Measurements from ENCODE around the gene SMARCA5. TPM values are rescaled to one million over a fixed set of nuclear protein-coding genes. Genes with fewer than 3 reads are reported as not detected.

The SMARCA5 gene
- total RNA-seq, 1 experiment from 2014 or later: 107 TPM

GRCh38 chr4:143514497-143514896, 995 bp downstream of the SMARCA5 start:
- DNase-seq: peak; percentile 46
- Histone ChIP-seq H2AK5ac (ENCODE audit: insufficient read length, low read length) (no peak overlapping the region), H2BK12ac (ENCODE audit: insufficient read length, low read depth, low read length) (no peak overlapping the region), H2BK120ac (ENCODE audit: low read depth, low read length, poor library complexity, severe bottlenecking) (no peak overlapping the region), H3K9me3 (ENCODE audit: control insufficient read depth, low read depth, low read length) (no peaks in the 10 kb centered on the region), H3K23ac (ENCODE audit: insufficient read length, low read depth, low read length) (no peak overlapping the region), H3K79me2 (ENCODE audit: insufficient read depth, low read length) (peaks cover 24% of the 10 kb centered on the region), H4K5ac (ENCODE audit: insufficient read length, low read depth, low read length) (no peak overlapping the region), H3K56ac (ENCODE audit: insufficient read length, low read depth, low read length) (no peak overlapping the region), H3K4me1 (ENCODE audit: insufficient read depth, low read length) (no peaks in the 10 kb centered on the region), H3K27ac (ENCODE audit: insufficient read length, low read depth, low read length) (peak overlapping the region; percentile 90), H4K91ac (ENCODE audit: insufficient read length, low read depth, low read length) (no peak overlapping the region), H3K18ac (ENCODE audit: insufficient read length, low read depth, low read length) (peak overlapping the region; percentile 68), H2BK5ac (ENCODE audit: insufficient read length, low read length) (no peak overlapping the region), H3K23me2 (ENCODE audit: insufficient read length, low read depth, low read length, poor library complexity, severe bottlenecking) (no peaks in the 10 kb centered on the region), H3K79me1 (ENCODE audit: insufficient read depth, low read depth, low read length, poor library complexity, severe bottlenecking) (no peaks in the 10 kb centered on the region), H3T11ph (ENCODE audit: low read length) (no peak overlapping the region), H2BK20ac (ENCODE audit: low read depth, low read length, poor library complexity, severe bottlenecking) (no peak overlapping the region), H3K27me3 (ENCODE audit: insufficient read depth, low read length) (no peaks in the 10 kb centered on the region), H3K4ac (ENCODE audit: low read depth, low read length) (no peak overlapping the region), H3K14ac (ENCODE audit: insufficient read depth, low read length) (peak overlapping the region; percentile 21; the same call in 1 of the 2 replicates), H3K4me2 (ENCODE audit: insufficient read depth, insufficient read length, low read length) (peak overlapping the region; percentile 53), H4K8ac (replicated peaks; ENCODE audit: insufficient read length, low read depth, low read length) (no peak overlapping the region), H2AFZ (ENCODE audit: low read length) (no peak overlapping the region), H2BK15ac (ENCODE audit: low read depth, low read length) (no peak overlapping the region), H3K9ac (ENCODE audit: extremely low read depth, insufficient read length, low read length) (peak overlapping the region; percentile 92), H4K20me1 (ENCODE audit: control insufficient read depth, insufficient read depth, insufficient read length) (no peaks in the 10 kb centered on the region)
- peak overlapping the region; percentile 97 to 98 (median 97) for H3K27ac Mint-ChIP-seq
- no peaks in the 10 kb centered on the region for H3K9me3 Mint-ChIP-seq
- peak overlapping the region; percentile 96 to 97 for H3K4me3 Mint-ChIP-seq
- H3K4me1 Mint-ChIP-seq: peaks cover 16 to 22% of the 10 kb centered on the region in 2 experiments
- WGBS (ENCODE audit: extremely low coverage, insufficient read length, low lambda C conversion rate): no CpG with 5 or more reads among the region's 18 CpGs
- TF ChIP-seq, protein P1, sequence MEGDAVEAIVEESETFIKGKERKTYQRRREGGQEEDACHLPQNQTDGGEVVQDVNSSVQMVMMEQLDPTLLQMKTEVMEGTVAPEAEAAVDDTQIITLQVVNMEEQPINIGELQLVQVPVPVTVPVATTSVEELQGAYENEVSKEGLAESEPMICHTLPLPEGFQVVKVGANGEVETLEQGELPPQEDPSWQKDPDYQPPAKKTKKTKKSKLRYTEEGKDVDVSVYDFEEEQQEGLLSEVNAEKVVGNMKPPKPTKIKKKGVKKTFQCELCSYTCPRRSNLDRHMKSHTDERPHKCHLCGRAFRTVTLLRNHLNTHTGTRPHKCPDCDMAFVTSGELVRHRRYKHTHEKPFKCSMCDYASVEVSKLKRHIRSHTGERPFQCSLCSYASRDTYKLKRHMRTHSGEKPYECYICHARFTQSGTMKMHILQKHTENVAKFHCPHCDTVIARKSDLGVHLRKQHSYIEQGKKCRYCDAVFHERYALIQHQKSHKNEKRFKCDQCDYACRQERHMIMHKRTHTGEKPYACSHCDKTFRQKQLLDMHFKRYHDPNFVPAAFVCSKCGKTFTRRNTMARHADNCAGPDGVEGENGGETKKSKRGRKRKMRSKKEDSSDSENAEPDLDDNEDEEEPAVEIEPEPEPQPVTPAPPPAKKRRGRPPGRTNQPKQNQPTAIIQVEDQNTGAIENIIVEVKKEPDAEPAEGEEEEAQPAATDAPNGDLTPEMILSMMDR (conservative IDR thresholded peaks at IDR 0.05): no peak
- peaks cover 12 to 45% (median 44%) of the 10 kb centered on the region in 3 experiments; a peak in 6 of 7 replicates for H3K36me3 Mint-ChIP-seq (ENCODE audit: insufficient read depth in 1 of 3, low read depth in 3 of 3)
- H3K27me3 Mint-ChIP-seq (ENCODE audit: low read depth): peaks cover 2% of the 10 kb centered on the region; the same call in 1 of the 2 replicates

All from H9 (cell line).